ENCODE data around the gene TSHZ2.

DNA sequence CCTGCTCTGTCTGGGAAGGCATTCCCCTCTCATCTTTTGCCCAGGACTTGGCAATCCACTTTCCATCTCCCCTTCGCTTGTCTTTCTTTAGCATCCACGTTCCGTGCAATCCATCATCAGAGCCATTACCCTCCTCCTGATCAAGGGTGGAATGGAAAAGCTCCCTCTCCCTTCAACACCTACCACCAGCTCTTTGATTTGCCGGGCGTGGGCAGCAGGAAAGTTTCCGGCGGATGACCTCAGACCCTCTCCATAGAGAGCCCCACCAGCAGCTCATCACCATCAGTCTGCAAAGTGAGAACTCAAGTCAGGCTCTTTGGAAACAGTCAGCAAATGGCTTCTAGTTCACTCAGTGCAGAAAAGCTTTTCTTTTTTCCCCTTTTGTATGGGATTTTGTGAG lies 76.2 kb downstream of the TSHZ2 start:
- no peak for TF ChIP-seq POLR2AphosphoS5 (IDR thresholded peaks at IDR 0.05; ENCODE audit: low read depth, low read length)
- no peak for TF ChIP-seq FOXP2 (optimal IDR thresholded peaks at IDR 0.05; ENCODE audit: borderline replicate concordance, extremely low read depth, extremely low read length, insufficient read depth)
- TF ChIP-seq, protein P1, sequence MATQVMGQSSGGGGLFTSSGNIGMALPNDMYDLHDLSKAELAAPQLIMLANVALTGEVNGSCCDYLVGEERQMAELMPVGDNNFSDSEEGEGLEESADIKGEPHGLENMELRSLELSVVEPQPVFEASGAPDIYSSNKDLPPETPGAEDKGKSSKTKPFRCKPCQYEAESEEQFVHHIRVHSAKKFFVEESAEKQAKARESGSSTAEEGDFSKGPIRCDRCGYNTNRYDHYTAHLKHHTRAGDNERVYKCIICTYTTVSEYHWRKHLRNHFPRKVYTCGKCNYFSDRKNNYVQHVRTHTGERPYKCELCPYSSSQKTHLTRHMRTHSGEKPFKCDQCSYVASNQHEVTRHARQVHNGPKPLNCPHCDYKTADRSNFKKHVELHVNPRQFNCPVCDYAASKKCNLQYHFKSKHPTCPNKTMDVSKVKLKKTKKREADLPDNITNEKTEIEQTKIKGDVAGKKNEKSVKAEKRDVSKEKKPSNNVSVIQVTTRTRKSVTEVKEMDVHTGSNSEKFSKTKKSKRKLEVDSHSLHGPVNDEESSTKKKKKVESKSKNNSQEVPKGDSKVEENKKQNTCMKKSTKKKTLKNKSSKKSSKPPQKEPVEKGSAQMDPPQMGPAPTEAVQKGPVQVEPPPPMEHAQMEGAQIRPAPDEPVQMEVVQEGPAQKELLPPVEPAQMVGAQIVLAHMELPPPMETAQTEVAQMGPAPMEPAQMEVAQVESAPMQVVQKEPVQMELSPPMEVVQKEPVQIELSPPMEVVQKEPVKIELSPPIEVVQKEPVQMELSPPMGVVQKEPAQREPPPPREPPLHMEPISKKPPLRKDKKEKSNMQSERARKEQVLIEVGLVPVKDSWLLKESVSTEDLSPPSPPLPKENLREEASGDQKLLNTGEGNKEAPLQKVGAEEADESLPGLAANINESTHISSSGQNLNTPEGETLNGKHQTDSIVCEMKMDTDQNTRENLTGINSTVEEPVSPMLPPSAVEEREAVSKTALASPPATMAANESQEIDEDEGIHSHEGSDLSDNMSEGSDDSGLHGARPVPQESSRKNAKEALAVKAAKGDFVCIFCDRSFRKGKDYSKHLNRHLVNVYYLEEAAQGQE (IDR thresholded peaks at IDR 0.05; ENCODE audit: insufficient read depth in 1 of 2, low read depth in 2 of 2, low read length in 2 of 2) = no peak

Measured in PFSK-1 (cell line).